CD14-positive monocyte (primary cell): ENCODE measurements around the gene ANXA2. TPM values are rescaled to one million over a fixed set of nuclear protein-coding genes. Genes with fewer than 3 reads are reported as not detected.

ENCODE experiments used
- DNase-seq, 3 donors: peaks; one replicate each; pipeline ENCODE4 v3.0.0-alpha.2; 2011 to 2022
- H2AFZ ChIP-seq: 2 replicates; pipeline ENCODE4 v1.6.0; 2012; ENCODE audit warnings: mild to moderate bottlenecking, low read depth, low read length, inconsistent platforms; ENCODE audit not compliant: insufficient read depth, poor library complexity, severe bottlenecking
- H3K27ac ChIP-seq, 2 donors: 1 replicate in 1 of 2; 2 replicates in 1 of 2; pipeline ENCODE4 v1.5.1; 2012 to 2013; ENCODE audit warnings: low read length in 2 of 2, control low read depth in 1 of 2, inconsistent platforms in 1 of 2, low read depth in 1 of 2, mild to moderate bottlenecking in 1 of 2
- H3K27me3 ChIP-seq, 2 donors: one replicate each; pipeline versions ENCODE4 v1.6.0 to v1.6.1; 2011 to 2013; ENCODE audit warnings: low read length in 2 of 2; ENCODE audit not compliant: control insufficient read depth in 2 of 2, insufficient read depth in 2 of 2
- H3K36me3 ChIP-seq, 2 donors: replicated peaks in 1 of 2; 1 replicate in 1 of 2; 2 replicates in 1 of 2; pipeline versions ENCODE4 v1.5.1 to v1.6.1; 2012 to 2013; ENCODE audit warnings: low read length in 2 of 2, control low read depth in 1 of 2, inconsistent platforms in 1 of 2, mild to moderate bottlenecking in 1 of 2; ENCODE audit not compliant: insufficient read depth in 2 of 2, control insufficient read depth in 1 of 2
- H3K4me1 ChIP-seq, 2 donors: 1 replicate in 1 of 2; 2 replicates in 1 of 2; pipeline versions ENCODE4 v1.5.1 to v1.6.1; 2012 to 2013; ENCODE audit warnings: low read length in 2 of 2, control low read depth in 1 of 2, inconsistent platforms in 1 of 2, mild to moderate bottlenecking in 1 of 2, moderate library complexity in 1 of 2; ENCODE audit not compliant: insufficient read depth in 2 of 2, control insufficient read depth in 1 of 2
- H3K4me2 ChIP-seq: replicated peaks from 2 replicates; pipeline ENCODE3; 2012; ENCODE audit warnings: low read length, moderate library complexity, mild to moderate bottlenecking; ENCODE audit not compliant: poor library complexity, severe bottlenecking; ENCODE audit errors: extremely low read depth
- H3K4me3 ChIP-seq, 3 experiments: fragments of 200-600 bp in 1 of 3; sonication (generic) in 1 of 3; replicated peaks in 1 of 3; 1 replicate in 2 of 3; 2 replicates in 1 of 3; pipeline ENCODE4 v1.5.1; 2011 to 2013; ENCODE audit warnings: low read length in 3 of 3, mild to moderate bottlenecking in 3 of 3, control low read depth in 2 of 3, low read depth in 2 of 3, inconsistent platforms in 1 of 3, moderate library complexity in 1 of 3
- H3K79me2 ChIP-seq: 2 replicates; pipeline ENCODE4 v1.6.0; 2012; ENCODE audit warnings: mild to moderate bottlenecking, control low read depth, inconsistent platforms, low read length, moderate library complexity; ENCODE audit not compliant: insufficient read depth
- H3K9ac ChIP-seq: 2 replicates; pipeline ENCODE4 v1.6.0; 2017; ENCODE audit warnings: low read length, mild to moderate bottlenecking; ENCODE audit not compliant: insufficient read depth, poor library complexity, severe bottlenecking
- H3K9me3 ChIP-seq, 2 donors: replicated peaks in 1 of 2; 1 replicate in 1 of 2; 2 replicates in 1 of 2; pipeline versions ENCODE4 v1.5.1 to v1.6.1; 2012 to 2013; ENCODE audit warnings: low read length in 2 of 2, control low read depth in 1 of 2; ENCODE audit not compliant: control insufficient read depth in 1 of 2, insufficient read depth in 1 of 2
- H4K20me1 ChIP-seq: 2 replicates; pipeline ENCODE4 v1.6.0; 2012; ENCODE audit warnings: mild to moderate bottlenecking, low read length, control low read depth, moderate library complexity; ENCODE audit not compliant: insufficient read depth
- H3K27ac Mint-ChIP-seq, 7 donors: one replicate each; pipeline ENCODE4 v1.8.0; 2020; ENCODE audit warnings: mild to moderate bottlenecking in 7 of 7, mixed read lengths in 7 of 7, moderate library complexity in 6 of 7, inconsistent platforms in 2 of 7
- H3K27me3 Mint-ChIP-seq, 3 donors: one replicate each; pipeline ENCODE4 v1.8.0; 2021 to 2022; ENCODE audit warnings: low read depth in 3 of 3, mild to moderate bottlenecking in 3 of 3, mixed read lengths in 3 of 3, moderate library complexity in 3 of 3, inconsistent platforms in 1 of 3
- H3K36me3 Mint-ChIP-seq, 2 donors: one replicate each; pipeline ENCODE4 v1.8.0; 2020; ENCODE audit warnings: mixed read lengths in 2 of 2, inconsistent platforms in 1 of 2, mild to moderate bottlenecking in 1 of 2
- H3K4me1 Mint-ChIP-seq: one replicate; pipeline ENCODE4 v1.8.0; 2020; ENCODE audit warnings: mild to moderate bottlenecking, mixed read lengths
- H3K4me3 Mint-ChIP-seq, 2 donors: one replicate each; pipeline ENCODE4 v1.8.0; 2020; ENCODE audit warnings: mild to moderate bottlenecking in 2 of 2, mixed read lengths in 2 of 2, moderate library complexity in 1 of 2
- H3K9me3 Mint-ChIP-seq, 7 donors: one replicate each; pipeline ENCODE4 v1.8.0; 2020 to 2022; ENCODE audit warnings: mixed read lengths in 7 of 7, mild to moderate bottlenecking in 6 of 7, moderate library complexity in 6 of 7, inconsistent platforms in 2 of 7
- CTCF ChIP-seq: fragments of 200-600 bp; IDR thresholded peaks from one replicate; pipeline ENCODE4 v1.8.0; 2022; ENCODE audit warnings: antibody characterized with exemption, mild to moderate bottlenecking
- WGBS: methylation state at CpG from one replicate; pipeline ENCODE4 v1.1.5; 2013; ENCODE audit warnings: missing lambda C conversion rate; ENCODE audit not compliant: insufficient coverage; 5-methylcytosine and 5-hydroxymethylcytosine counted together
- intact Hi-C, 2 donors: fragments of 100-400 bp; cut with micrococcal nuclease; formaldehyde crosslinking; loops; one replicate each; pipeline versions ENCODE4 v1.15.0 to v1.15.1; 2023
- polyA plus RNA-seq, 3 donors: library from polyadenylated mRNA; depleted of rRNA in 1 of 3; unstranded in 2 of 3; stranded (reverse) in 1 of 3; fragments of 300-500 nt in 2 of 3; fragments of >200 nt in 1 of 3; fragmentation: Illumina TruSeq in 2 of 3; gene quantifications; 1 replicate in 2 of 3; 2 replicates in 1 of 3; pipeline ENCODE4 v1.2.3, GENCODE V29; 2012 to 2021

ANXA2 gene
- polyA plus RNA-seq, 3 donors, result 966 to 2,079 (median 2,046) TPM

DNA sequence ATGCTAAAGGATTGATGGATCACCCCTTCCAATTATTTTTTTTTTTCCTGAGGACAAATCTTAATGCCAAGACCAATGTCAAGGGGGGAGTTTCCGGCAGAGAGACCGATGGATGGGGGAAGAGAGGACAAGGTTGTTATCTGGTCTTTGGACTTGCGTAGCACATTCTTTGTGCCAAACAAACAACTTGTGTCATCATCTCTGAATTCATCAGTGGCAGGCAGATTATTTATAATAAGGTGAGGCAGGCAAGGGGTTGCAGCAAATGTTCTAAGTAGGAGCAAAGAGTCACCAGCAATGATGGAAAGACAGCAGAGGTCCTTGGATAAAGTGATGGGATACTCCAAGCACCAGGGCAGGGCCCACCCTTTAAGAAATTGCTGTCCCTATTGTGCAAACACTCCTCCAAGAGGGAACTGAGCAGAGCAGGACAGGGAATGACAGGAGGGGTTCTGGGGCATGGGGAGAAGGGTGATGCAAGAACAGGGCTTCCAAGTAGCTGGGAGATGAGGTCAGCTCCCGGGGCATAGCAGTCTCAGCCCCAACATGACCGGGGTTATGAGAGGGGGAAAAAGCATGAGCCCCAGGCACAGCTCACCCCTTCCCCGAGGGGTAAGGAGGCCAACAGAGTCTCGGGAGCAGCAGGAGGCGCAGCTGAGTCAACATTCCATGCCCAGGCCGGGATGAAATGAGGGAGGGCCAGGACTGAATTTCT is 57.4 kb downstream of the ANXA2 start:
- intact Hi-C loops, result no loop called here
- Histone ChIP-seq H3K27me3 (no peaks in the 10 kb centered on the region), H3K4me1 (no peaks in the 10 kb centered on the region), H3K4me3 (no peak overlapping the region), H3K27ac (no peak overlapping the region), H3K4me2 (no peak overlapping the region), H3K9me3 (no peaks in the 10 kb centered on the region), H2AFZ (no peak overlapping the region), H3K9ac (no peak overlapping the region), H3K36me3 (peaks cover under 1 to 15% of the 10 kb centered on the region in 2 donors), H4K20me1 (peaks cover 14% of the 10 kb centered on the region), H3K79me2 (no peaks in the 10 kb centered on the region)
- no peaks in the 10 kb centered on the region for H3K4me1 Mint-ChIP-seq
- H3K9me3 Mint-ChIP-seq, result no peaks in the 10 kb centered on the region
- DNase-seq, result no peak
- H3K4me3 Mint-ChIP-seq, result no peak overlapping the region
- no peak overlapping the region for H3K27ac Mint-ChIP-seq
- peaks cover 1 to 5% (median 3%) of the 10 kb centered on the region in 3 donors for H3K27me3 Mint-ChIP-seq
- H3K36me3 Mint-ChIP-seq, result peaks cover 4 to 10% of the 10 kb centered on the region in 2 donors
- no peak for TF ChIP-seq CTCF
- 100% methylated on average over 2 of the region's 9 CpGs for WGBS

GRCh38 chr15:60339236-60339635 is 58.5 kb downstream of the ANXA2 start:
- H3K27ac ChIP-seq, result no peak overlapping the region
- no peaks in the 10 kb centered on the region for H3K9me3 ChIP-seq
- no peak overlapping the region for H3K9ac ChIP-seq
- intact Hi-C loops, result no loop called here
- Mint-ChIP-seq H3K9me3 (no peaks in the 10 kb centered on the region), H3K4me1 (no peaks in the 10 kb centered on the region), H3K27ac (no peak overlapping the region), H3K27me3 (peaks cover 1 to 5% (median 5%) of the 10 kb centered on the region in 3 donors), H3K36me3 (peaks cover 0 to 2% of the 10 kb centered on the region in 2 donors), H3K4me3 (no peak overlapping the region)
- H4K20me1 ChIP-seq, result peaks cover 6% of the 10 kb centered on the region
- TF ChIP-seq CTCF, result no peak
- H2AFZ ChIP-seq, result no peak overlapping the region
- no peak overlapping the region for H3K4me2 ChIP-seq
- no peaks in the 10 kb centered on the region for H3K27me3 ChIP-seq
- peaks cover 0 to 4% of the 10 kb centered on the region in 2 donors for H3K36me3 ChIP-seq
- 96% methylated on average over 6 of the region's 9 CpGs for WGBS
- no peaks in the 10 kb centered on the region for H3K79me2 ChIP-seq
- no peak overlapping the region for H3K4me3 ChIP-seq
- DNase-seq, result no peak
- H3K4me1 ChIP-seq, result no peaks in the 10 kb centered on the region
